NT2/D1 (cell line): ENCODE results near the gene PDZD8.

Experiments used
- SUZ12 ChIP-seq: IDR thresholded peaks from 2 replicates; pipeline ENCODE4 v1.6.1; 2011; ENCODE audit not compliant: insufficient read length, insufficient read depth; ENCODE audit errors: extremely low read depth
- YY1 ChIP-seq: IDR thresholded peaks from 2 replicates; pipeline ENCODE4 v1.6.1; 2011; ENCODE audit not compliant: insufficient read length, insufficient read depth
- ZNF274 ChIP-seq: IDR thresholded peaks from 2 replicates; pipeline ENCODE4 v1.6.1; 2011; ENCODE audit warnings: mild to moderate bottlenecking, low read depth, low read length

DNA sequence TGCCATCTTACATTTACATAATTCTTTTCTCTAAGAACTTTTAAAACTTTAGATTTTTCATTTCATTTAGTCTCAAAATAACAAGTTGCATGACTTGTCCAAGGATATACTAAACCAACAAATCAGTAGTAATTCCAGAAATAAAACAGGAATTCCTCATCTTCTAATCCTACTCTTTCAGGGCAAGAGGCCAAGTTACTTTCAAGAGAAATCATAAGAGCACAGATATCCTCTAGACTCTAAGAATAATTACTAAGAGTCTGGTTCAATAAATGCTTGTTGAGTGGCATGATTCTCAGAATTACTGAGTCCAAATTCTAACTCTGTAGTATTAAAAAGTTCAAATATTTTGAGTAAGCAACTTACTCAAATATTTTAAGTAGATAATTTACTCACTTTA is 12.9 kb downstream of the PDZD8 start:
- TF ChIP-seq YY1 (no peak), ZNF274 (no peak), SUZ12 (no peak)
